Measurements from ENCODE around the gene APCDD1L.

APCDD1L gene
- total RNA-seq = 0 reads per million in 4 experiments

DNA sequence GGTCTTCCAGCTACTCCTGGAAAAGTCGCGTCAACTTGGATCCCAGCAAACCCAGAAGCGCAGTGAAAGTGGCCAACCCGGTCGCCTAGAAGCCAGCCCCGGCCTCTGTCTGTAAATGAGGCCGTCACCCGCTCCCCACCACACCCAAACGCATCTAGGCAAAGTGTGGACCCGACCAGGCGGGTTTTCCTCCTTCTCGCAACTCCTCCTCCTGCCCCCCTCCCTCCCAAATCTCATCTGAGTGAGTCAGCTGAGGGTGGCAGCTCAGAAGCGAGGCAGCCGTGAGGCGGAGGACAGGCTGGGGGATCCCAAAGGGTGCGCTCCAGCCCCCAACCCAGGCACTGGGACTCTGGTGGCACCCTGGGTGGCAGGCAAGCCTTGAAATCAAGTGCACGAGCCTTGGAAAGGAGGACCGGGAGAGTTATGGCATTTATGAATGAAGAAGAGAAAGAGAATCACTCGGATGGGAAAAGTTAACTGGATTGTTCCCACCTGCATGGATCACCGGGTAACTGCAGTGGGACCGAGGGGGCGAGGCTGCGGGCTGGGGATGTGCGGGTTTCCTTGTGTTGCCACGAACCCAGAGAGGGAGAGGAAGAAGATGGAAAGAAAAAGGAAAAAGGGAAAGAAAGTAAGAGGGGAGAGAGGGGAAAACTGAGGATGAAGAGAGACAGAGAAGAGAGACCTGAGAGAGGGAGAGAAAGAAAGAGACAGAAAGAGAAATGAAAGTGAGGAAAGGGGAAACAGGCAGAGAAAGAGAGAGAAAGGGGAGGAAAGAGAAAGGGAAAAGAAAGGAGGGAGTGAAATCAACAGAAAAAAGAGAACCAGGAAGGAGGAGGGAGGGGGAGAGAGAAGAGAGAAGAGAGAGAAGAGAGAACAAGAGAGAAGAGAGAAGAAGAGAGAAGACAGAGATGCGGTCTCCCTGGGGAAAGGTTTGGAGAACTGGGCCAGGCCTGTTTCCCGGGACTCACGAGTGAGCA is at the start of gene APCDD1L:
Gene APCDD1L, minus strand, starts transcription at position 167 of the 980 bp plus-strand sequence. CDS start 692 bp downstream, outside the sequence.
- DNase-seq = no peak

DNA sequence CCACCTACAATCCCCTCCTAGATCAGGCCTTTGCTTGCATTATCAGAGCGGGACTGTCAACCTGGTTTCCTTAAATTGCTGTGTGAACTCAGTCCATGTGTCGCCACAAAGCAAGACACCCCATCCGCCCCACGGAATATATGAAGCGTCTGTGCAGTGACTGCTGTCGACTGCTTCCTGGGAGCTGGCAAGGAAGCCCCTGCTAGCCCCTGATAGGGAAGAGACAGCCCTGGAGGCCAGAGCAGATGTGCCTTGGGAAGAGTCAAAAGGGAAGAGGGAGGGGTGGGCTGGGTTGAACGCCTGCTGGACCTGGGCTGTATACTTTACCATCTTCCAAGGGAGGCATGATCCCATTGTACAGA is 44.1 kb upstream of the APCDD1L start:
- no peak for DNase-seq

DNA sequence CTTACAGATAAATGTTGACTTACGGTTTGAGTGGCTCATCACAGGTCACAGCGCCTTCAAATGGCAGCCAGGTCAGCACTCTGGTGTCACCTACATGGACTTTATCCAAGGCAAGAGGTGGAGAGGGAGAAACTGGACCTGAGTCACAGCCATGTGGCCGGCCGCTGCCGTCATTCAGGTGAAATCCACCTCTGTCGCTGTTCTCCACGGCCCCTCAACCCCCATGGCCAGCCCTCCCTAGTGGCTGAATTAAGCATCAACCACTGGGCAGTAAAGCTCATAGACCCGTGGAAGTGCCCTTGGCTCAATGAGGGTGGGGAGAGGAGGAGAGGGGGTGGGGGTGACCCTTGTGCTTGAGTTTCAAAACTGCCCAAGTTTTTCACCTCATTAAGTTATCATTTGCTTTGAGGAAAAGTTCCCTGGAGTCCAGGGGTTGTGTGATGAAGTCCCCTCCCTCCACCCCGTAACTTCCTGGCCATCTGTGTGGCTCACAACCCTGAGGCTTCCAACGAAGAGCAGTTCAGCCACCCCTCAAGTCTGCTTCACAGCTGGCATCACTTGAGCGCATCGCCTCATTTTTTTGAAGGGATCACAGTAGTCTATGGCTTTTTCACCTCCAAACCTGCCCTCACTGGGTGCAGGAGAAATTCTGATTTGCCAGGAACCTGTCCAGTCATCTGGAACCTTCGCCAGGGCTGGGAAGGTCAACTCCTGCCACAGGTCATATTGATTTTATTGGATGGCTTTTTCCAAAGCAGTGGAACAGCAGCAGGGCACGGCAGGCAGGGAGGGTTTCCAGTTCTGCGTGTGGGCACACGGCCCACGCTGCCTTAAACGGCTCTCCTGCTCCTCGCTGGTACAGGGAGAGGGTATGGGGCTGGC is 43.5 kb upstream of the APCDD1L start:
- DNase-seq = no peak

- no peak for DNase-seq
Observed at GRCh38 chr20:58557733-58558342, 42.6 kb upstream of the APCDD1L start.

DNA sequence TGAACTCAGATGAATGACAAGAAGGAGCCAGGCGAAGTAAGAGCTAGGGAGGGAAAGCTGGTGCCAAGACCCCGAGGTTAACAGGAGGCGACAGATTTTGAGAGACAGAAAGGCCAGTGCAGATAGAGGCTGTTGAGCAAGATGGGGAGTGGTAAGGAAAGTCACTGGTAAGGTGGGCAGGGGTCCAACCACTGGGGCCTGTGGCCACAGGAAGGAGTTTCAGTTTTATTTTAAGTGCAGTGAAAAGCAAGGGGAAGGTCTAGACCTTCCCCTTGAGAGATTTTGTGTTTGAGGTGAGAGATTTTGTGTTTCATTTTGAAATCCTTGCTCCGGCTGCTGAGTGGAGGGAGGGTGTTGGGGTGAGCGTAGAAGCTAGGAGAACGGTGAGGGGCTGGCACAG is 41.8 kb upstream of the APCDD1L start:
- DNase-seq = no peak

GRCh38 chr20:58555078-58555765 is 40.0 kb upstream of the APCDD1L start:
- DNase-seq = no peak

DNA sequence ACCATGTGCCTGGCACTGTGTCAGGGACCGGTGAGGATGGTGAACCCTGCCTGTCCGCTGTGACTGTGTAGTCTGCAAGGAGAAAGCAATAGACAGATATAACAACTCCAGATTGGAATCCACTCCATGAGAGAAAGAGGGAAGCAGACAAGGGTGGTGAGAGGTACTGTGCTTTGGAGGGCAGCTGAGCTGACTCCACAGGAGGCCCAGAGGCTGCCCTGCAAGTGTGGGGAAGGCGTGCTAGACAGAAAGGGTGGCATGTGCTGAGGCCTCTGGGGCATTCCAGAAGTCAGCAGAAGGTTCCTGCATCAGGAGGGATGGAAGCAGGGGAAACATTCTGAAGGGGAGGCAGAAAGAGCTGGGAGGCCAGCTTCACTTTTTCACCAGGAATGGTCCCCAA is 39.3 kb upstream of the APCDD1L start:
- DNase-seq = no peak

DNA sequence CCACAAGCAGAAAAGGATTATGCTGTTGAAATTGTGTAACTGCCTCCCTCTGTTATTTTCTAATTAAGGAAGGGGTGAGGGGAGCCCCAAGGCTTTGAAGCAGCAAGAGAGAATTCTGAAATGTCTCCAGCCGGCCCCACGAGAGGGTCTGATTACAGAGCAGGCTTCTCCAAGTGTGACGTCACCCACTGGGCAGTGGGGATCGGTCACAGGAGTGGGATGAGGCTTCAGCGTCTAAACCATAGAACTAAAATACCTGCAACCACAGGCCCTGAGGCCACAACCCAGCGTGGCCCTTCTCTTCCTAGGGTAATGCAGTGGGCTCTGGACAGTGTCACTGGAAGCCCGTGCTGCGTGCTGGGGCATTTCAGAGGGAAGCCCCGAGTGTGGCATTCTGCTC is 38.6 kb upstream of the APCDD1L start:
- DNase-seq = no peak

DNA sequence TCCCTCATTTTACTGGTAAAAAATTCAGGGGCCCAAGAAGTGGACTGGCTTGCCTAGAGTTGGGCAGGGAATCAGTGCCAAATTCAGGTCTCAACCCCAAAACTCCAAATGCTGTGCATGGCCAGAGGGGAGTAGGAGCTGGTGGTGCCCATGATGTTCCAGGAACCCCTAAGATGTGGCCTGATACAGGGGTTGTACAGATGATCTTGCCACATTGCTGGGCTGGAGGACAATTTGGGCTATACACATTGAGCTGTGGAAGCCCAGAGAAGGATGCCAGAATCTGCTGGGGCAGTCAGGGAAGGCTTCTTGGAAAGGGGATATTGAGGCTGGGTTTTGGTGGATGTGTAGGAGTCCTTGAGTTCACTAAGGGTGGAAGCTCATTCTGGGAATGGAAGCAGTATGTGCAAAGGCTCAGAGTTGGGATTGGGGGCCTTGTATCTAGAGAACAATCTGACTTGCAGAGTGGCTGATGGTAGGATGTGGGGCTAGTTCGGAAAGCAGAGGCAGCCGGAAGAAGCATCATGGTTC is 38.0 kb upstream of the APCDD1L start:
- no peak for DNase-seq

GRCh38 chr20:58552366-58552934 is 37.3 kb upstream of the APCDD1L start:
- DNase-seq = no peak

- no peak for DNase-seq
Observed at GRCh38 chr20:58551631-58552030, 36.4 kb upstream of the APCDD1L start.

DNA sequence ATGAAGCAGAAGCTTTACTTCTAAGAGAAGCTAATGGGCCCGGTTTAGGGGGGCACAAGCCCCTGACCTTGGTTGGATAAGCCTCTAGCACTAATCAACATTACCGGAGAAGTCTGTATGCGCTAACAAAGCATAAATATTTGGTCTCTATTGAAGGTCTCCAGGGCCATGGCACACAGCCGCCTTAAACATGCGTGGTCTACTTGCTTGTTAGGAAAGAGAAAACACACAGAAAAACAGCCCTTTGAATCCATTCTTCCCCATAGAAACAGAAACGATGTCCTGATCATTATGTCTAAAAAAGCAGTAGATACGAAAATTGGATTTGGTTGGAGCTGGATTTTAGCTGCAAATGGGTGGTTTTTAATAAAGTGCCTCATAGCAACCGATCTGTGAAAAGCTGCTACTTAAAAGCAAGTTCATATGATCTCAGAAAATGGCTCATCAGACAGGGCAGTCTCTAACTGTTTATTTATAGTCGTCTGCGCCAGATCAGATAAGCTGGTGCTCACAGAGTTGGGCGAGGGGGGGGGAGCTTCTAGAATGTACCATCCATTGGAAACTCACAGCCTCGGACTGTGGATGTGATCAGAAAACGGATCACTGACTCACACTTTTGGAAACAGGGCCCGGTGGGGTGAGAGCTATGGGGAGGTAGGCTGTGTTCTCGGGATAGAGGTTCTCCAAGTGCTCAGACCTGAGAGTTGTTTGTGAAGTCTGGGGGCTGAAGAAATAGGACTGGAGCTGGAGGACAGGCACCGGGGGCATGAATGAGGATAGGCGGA is 35.3 kb upstream of the APCDD1L start:
- no peak for DNase-seq

GRCh38 chr20:58549231-58550209 is 34.3 kb upstream of the APCDD1L start:
- no peak for DNase-seq

GRCh38 chr20:58547623-58548475 is 32.6 kb upstream of the APCDD1L start:
- DNase-seq = no peak

GRCh38 chr20:58546756-58547622 is 31.8 kb upstream of the APCDD1L start:
- no peak for DNase-seq

- DNase-seq = no peak
Observed at GRCh38 chr20:58546416-58546711, 31.2 kb upstream of the APCDD1L start.

GRCh38 chr20:58545565-58546415 is 30.6 kb upstream of the APCDD1L start:
- no peak for DNase-seq
